Stimulated activated CD4-positive, alpha-beta T cell treated with anti-CD3 and anti-CD28 coated beads, Interleukin-4, amount 100 ng/mL, for 4 hours (primary cell): ENCODE measurements around the gene NADSYN1.

ENCODE experiments used
- DNase-seq, 2 experiments: peaks; one replicate each; pipeline ENCODE4 v3.0.0-alpha.2; 2020

The NADSYN1 gene

DNA sequence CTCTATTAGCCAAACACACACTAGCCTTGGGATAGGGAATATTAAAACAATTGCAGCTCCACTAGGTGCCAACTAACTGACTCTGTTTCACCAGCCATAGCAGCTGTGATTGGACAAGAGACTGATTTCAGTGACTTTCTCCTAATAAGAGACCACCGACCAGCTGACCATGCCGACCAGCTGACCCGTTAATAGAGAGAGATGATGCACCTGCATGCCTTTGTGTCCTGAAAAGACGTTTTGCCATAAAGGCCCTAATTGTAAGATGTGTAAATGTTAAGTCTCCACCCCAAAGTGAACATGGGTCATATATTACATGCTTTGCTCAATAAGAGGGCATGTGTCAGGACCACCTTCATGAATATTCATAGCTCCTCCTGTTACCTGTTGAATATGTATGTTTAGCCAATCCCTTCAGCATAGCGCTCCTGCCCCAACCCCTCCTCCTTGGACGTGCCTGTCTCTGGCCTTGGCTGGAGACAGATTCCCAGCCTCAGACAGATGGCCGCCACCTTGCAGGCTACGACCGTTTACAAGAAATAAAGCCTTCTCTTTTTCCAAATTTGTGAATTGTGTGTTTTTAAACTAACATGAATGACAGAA, 1.3 kb upstream of the NADSYN1 start:
- no peak for DNase-seq

DNA sequence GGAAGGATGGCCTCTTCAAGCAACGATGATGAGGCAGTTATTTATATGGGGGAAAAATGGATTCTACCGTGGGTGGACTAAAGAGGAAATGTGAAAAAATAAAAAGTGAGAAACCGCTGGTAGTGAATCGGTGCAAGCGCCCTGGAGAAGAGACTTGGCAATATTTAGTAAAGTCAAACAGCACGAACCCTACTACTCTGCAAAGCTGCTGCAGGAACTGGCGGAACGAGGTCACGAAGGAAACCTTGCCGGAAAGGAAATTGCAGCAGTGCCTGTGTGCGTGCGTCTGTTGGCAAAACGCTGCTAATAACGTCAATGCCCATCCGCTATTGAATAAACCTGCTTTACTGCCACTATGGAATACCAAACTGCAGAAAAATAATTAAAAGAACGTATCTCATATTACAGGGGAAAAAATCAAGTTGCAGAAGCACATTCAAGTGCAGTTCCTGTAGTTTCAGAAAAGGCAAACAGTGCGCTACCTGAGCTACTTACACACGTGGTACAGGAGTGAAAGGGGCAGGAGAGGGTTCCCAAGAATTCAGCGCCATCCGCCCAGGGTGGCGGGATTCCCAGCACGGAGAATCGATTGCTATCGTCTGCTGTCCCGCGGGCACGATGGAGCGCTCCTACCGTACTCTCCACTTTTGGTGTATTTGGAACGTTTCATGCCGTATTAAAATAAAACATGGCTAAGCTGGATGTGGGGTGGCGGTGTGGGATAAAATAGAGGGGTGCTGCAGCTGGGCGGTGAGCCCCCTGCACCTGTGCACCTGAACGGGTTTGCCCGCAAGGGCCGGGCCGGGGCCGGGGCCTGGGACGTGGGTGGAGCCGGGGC, 585 bp upstream of the NADSYN1 start:
- DNase-seq = peak; percentile 27 to 45

GRCh38 chr11:71453918-71454304, 908 bp downstream of the NADSYN1 start:
- DNase-seq = no peak

- DNase-seq = peak in 1 of 2 experiments; percentile 40
Observed at GRCh38 chr11:71454470-71455113, 1.6 kb downstream of the NADSYN1 start.

DNA sequence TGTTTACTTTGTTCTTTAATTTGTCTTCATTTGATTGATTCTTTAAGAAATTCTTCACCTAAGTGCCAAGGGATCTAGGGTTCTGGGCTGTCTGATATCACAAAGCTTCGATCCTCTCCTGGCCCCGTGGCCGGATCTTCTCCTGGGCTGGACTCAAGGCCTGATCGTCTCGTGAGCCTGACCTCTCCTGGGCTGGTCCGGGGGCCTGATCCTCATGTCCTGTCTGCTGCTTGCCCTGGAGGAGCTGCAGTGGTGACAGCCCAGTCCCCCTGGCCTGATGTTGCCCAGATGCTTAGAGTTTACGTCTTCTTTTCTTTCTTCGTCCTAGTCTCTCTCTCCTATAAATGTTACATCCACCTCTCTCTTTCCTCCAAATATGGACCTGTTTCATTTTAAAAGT, 3.3 kb downstream of the NADSYN1 start:
- DNase-seq = no peak

- DNase-seq = no peak
Observed at GRCh38 chr11:71456831-71457230, 3.8 kb downstream of the NADSYN1 start.

DNA sequence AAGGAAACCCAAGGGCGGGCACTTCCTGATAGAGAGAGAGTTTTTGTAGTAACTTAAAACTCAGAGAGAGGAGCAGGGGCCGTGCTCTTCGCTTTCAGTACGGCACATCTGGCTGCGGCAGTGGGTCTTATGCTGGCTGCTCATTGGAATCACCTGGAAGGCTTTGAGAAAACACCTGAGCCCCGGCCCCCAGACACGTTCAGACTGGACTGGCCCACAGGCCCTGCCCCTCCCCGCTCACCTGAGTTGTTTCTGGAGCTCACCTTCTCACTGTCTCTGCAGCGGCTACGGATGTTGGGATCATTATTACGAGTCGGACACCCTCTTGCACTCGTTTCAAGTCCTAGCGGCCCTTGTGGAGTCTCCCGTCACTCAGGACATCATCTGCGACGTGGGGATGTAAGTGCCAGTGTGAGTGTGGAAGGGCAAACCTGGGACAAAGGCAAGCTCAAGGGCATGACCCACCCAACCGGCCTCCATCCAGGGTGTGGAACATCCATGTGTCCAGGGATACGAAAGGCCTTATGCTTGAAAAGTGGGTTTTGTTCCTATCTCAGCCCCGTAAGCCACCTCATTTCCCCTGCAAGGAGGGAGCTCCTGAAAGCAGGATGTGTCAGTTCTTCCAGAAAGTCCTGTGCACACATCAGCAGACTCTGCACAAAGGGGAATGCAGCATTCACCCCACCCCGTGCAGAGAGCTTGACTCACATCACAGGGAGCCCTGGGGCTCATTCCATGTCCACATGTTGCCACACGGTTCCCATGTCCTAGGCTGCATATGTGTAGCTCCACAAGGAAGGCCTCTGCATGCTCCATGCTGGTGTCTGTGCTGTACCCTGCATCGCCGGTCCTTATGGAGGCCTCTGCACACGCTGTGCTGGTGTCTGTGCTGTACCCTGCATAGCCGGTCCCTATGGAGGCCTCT, 5.4 kb downstream of the NADSYN1 start:
- no peak for DNase-seq

- no peak for DNase-seq
Observed at GRCh38 chr11:71459076-71459766, 6.2 kb downstream of the NADSYN1 start.

GRCh38 chr11:71459767-71460320, 6.8 kb downstream of the NADSYN1 start:
- no peak for DNase-seq

GRCh38 chr11:71461696-71462095, 8.7 kb downstream of the NADSYN1 start:
- DNase-seq = no peak

- DNase-seq = no peak
Observed at GRCh38 chr11:71462726-71463125, 9.7 kb downstream of the NADSYN1 start.

DNA sequence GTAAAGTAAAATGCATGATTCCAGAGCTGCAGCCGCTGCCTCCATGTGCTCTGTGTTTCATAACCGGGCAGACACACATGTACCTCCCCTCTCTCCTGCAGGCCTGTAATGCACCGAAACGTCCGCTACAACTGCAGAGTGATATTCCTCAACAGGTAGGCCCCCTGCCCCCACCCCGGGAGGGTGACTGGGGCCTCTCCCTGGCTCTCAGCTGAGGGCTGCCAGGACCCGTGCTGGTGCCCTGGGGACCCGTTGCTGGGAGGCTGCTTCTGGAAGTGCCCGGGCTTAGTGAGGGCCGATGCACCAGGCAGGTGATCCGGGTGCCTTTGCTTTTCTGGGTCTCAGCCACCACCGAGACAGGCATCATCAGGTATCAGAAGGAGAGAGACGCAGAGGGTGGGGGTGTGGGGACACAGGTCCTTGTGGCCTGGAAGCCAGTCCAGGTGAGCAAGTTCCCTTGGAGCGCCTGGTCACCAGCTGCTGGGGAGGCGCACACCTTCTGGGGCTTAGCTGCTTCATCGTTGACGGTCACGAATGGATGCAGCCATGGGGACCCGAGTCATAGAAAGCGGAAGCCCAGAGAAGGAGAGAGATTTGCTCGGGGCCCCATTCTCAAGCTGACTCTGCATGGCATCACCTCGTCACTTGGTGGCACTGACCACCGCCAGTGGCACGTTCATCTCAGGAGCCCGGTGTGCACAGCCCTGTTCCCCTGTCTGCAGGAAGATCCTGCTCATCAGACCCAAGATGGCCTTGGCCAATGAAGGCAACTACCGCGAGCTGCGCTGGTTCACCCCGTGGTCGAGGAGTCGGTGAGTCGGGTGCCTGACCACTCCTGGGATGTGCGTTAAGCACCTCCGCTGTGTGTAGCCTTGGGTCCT, 10.6 kb downstream of the NADSYN1 start:
- DNase-seq = no peak

- no peak for DNase-seq
Observed at GRCh38 chr11:71465054-71465453, 12.1 kb downstream of the NADSYN1 start.

- no peak for DNase-seq
Observed at GRCh38 chr11:71466358-71466757, 13.4 kb downstream of the NADSYN1 start.

DNA sequence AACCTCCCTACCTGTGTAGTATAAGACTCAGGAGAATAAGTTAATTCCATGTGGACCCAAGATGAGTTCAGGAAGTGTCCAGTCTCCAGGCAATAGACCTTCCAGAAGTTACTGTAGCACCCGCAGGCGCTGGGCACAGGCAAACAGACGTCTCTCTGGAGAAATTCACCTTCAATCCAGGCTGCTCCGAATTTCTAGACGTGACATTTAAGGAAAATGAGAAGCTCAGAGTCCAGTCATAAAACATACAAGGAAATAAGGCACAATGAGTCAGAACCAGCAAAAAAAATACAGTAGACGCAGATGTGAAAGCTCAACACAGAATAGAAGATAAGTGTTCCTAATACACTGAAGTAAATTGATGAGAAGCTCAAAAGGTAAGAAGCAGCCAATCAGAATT, 14.2 kb downstream of the NADSYN1 start:
- DNase-seq = no peak

GRCh38 chr11:71470946-71471345, 17.9 kb downstream of the NADSYN1 start:
- no peak for DNase-seq

- no peak for DNase-seq
Observed at GRCh38 chr11:71472357-71472885, 19.4 kb downstream of the NADSYN1 start.

GRCh38 chr11:71472941-71473792, 20.2 kb downstream of the NADSYN1 start:
- no peak for DNase-seq

DNA sequence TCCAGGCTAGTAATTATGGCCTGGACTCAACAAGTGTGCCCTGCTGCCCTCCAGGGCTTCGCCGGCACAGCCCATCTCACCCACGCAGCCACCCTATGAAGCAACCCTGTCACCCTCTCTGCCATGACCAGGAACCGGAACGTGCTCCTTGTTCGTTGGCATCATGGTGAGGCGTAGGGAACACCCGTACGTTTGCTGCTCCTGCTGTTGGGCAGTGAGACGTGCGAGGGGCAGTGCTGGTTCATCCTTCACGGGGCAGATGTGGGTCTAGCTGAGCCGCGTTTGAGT, 20.7 kb downstream of the NADSYN1 start:
- DNase-seq = no peak
